ENCODE measurements around the gene ZFAND3. TPM values are rescaled to one million over a fixed set of nuclear protein-coding genes. Genes with fewer than 3 reads are reported as not detected.

The ZFAND3 gene
- polyA plus RNA-seq, 1 experiment, result 15.5 TPM

- POLR2A ChIA-PET, result no interaction called here
- CTCF ChIA-PET, result interaction anchor here (0.9 kb wide), 1 partner anchor 8 kb away, joined by 3 read pairs; no protein-coding TSS in a partner anchor
- H3K27ac ChIP-seq (ENCODE audit: low read depth, low read length), result no peak overlapping the region
Measured at GRCh38 chr6:37867756-37868446, 48.4 kb downstream of the ZFAND3 start.

DNA sequence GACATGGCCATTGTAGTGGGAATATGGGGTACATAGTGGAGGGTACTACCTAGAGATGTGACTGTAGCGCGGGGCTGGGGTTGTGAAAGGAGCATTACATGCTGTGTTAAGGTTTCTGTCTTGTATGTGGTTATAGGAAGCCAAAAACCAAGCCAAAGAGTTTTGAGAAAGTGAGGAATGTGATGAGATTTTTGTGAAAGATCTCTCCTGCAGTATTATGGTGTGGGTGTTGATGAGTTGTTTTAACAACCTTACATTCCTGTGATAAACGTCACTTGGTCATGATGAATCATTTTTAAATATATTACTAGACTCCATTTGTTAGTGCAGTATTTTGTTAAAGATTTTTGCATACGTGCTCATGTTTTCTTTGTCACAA lies 48.9 kb downstream of the ZFAND3 start:
- ChIA-PET POLR2A (no interaction called here), CTCF (interaction anchor here (0.9 kb wide), 1 partner anchor 9 kb away, joined by 3 read pairs; no protein-coding TSS in a partner anchor)
- TF ChIP-seq, protein P1, sequence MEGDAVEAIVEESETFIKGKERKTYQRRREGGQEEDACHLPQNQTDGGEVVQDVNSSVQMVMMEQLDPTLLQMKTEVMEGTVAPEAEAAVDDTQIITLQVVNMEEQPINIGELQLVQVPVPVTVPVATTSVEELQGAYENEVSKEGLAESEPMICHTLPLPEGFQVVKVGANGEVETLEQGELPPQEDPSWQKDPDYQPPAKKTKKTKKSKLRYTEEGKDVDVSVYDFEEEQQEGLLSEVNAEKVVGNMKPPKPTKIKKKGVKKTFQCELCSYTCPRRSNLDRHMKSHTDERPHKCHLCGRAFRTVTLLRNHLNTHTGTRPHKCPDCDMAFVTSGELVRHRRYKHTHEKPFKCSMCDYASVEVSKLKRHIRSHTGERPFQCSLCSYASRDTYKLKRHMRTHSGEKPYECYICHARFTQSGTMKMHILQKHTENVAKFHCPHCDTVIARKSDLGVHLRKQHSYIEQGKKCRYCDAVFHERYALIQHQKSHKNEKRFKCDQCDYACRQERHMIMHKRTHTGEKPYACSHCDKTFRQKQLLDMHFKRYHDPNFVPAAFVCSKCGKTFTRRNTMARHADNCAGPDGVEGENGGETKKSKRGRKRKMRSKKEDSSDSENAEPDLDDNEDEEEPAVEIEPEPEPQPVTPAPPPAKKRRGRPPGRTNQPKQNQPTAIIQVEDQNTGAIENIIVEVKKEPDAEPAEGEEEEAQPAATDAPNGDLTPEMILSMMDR (IDR thresholded peaks at IDR 0.05; ENCODE audit: low read depth, low read length), result no peak
- Histone ChIP-seq H3K27me3 (ENCODE audit: control insufficient read depth, insufficient read depth, low read length) (no peaks in the 10 kb centered on the region), H3K27ac (ENCODE audit: low read depth, low read length) (no peak overlapping the region), H3K9me3 (ENCODE audit: control insufficient read depth, insufficient read depth, low read length) (no peaks in the 10 kb centered on the region), H3K4me3 (ENCODE audit: low read depth, low read length) (no peak overlapping the region)
- DNase-seq (ENCODE audit: low read depth, low spot score), result no peak

More at GRCh38 chr6:37867756-37868446, 48.4 kb downstream of the ZFAND3 start:
- no peak for DNase-seq (ENCODE audit: low read depth, low spot score)
- Histone ChIP-seq H3K27me3 (ENCODE audit: control insufficient read depth, insufficient read depth, low read length) (no peaks in the 10 kb centered on the region), H3K4me3 (ENCODE audit: low read depth, low read length) (no peak overlapping the region), H3K9me3 (ENCODE audit: control insufficient read depth, insufficient read depth, low read length) (no peaks in the 10 kb centered on the region)
- TF ChIP-seq, protein P1 (IDR thresholded peaks at IDR 0.05; ENCODE audit: low read depth, low read length), result no peak

DNA sequence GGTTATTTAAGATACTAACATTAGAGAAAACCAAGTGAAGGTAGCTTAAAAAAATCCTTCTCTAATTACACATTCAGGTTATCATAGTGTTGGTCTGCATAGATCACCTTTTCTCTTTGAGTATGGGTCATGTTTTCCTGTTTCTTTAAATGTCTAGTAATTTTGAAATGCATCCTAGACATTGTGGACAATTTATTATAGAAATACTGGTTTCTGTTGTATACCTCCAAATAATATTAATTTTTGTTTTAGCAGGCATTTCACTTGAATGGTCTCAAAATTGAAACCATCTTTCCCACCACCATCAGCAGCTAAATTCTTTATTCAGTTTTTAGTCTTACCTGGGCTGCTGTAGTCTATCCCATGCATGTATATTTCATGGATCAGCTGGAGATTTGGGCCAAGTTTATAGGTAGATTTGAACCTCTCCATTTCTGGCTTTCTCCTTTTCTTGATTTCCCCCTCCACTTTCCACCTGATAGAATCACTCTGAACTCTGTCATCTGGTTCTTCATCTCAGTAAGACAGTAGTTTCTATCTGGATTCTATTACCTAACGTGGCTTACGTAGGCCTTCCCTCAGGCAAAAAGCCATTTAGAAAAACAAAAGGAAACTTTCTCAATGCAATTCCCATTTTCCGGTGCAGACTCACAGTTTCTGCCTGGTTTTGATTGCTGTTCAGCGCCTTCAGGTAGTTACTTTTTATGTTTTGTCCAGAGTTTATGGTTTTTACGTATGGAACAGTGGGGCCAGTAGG lies 52.3 kb downstream of the ZFAND3 start:
- H3K4me3 ChIP-seq (ENCODE audit: low read depth, low read length), result no peak overlapping the region
- no peak overlapping the region for H3K27ac ChIP-seq (ENCODE audit: low read depth, low read length)
- DNase-seq (ENCODE audit: low read depth, low spot score), result no peak
- no peaks in the 10 kb centered on the region for H3K27me3 ChIP-seq (ENCODE audit: control insufficient read depth, insufficient read depth, low read length)
- no peaks in the 10 kb centered on the region for H3K9me3 ChIP-seq (ENCODE audit: control insufficient read depth, insufficient read depth, low read length)
- TF ChIP-seq, protein P1 (IDR thresholded peaks at IDR 0.05; ENCODE audit: low read depth, low read length), result no peak
- ChIA-PET POLR2A (no interaction called here), CTCF (no interaction called here)

DNA sequence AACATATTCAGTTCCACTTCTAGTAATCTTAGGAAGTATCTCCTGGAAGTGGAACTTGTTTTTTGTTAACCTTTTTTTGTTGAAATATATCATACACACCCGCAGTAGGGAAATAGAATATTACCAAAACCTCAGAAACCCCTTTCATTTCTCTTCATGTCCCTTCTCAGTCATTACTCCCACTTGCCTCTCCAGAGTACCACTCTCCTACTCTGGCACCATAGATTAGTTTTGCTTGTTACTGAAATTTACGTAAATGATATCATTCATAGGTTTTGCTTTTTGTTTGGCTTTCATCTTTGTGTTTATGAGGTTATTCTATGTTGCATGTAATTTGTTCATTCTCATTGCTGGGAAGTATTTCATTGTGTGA lies 52.8 kb downstream of the ZFAND3 start:
- H3K9me3 ChIP-seq (ENCODE audit: control insufficient read depth, insufficient read depth, low read length), result no peaks in the 10 kb centered on the region
- H3K27ac ChIP-seq (ENCODE audit: low read depth, low read length), result no peak overlapping the region
- DNase-seq (ENCODE audit: low read depth, low spot score), result no peak
- H3K4me3 ChIP-seq (ENCODE audit: low read depth, low read length), result no peak overlapping the region
- ChIA-PET CTCF (no interaction called here), POLR2A (no interaction called here)
- TF ChIP-seq, protein P1 (IDR thresholded peaks at IDR 0.05; ENCODE audit: low read depth, low read length), result no peak
- no peaks in the 10 kb centered on the region for H3K27me3 ChIP-seq (ENCODE audit: control insufficient read depth, insufficient read depth, low read length)

GRCh38 chr6:37874726-37875125 lies 55.2 kb downstream of the ZFAND3 start:
- DNase-seq (ENCODE audit: low read depth, low spot score), result no peak
- no peaks in the 10 kb centered on the region for H3K27me3 ChIP-seq (ENCODE audit: control insufficient read depth, insufficient read depth, low read length)
- no peaks in the 10 kb centered on the region for H3K9me3 ChIP-seq (ENCODE audit: control insufficient read depth, insufficient read depth, low read length)
- POLR2A ChIA-PET, result no interaction called here
- CTCF ChIA-PET, result no interaction called here
- no peak overlapping the region for H3K27ac ChIP-seq (ENCODE audit: low read depth, low read length)
- H3K4me3 ChIP-seq (ENCODE audit: low read depth, low read length), result no peak overlapping the region
- TF ChIP-seq, protein P1 (IDR thresholded peaks at IDR 0.05; ENCODE audit: low read depth, low read length), result no peak

Measured in AG04450 (cell line).